Pulmonary artery endothelial cell (primary cell): ENCODE results near the gene EFEMP2. TPM values are rescaled to one million over a fixed set of nuclear protein-coding genes. Genes with fewer than 3 reads are reported as not detected.

ENCODE experiments used
- DNase-seq: peaks from one replicate; pipeline ENCODE4 v3.0.0-alpha.2; 2011; ENCODE audit warnings: low read depth, low spot score
- total RNA-seq: library from RNA; depleted of rRNA; stranded (reverse); fragments of >200 nt; gene quantifications from 2 replicates; pipeline ENCODE4 v1.2.3, GENCODE V29; 2014

The EFEMP2 gene
- total RNA-seq, 1 donor from 2014 or later, result 32.8 TPM

GRCh38 chr11:65866509-65867283 is 5.9 kb downstream of the EFEMP2 start:
- DNase-seq, result no peak

- DNase-seq, result no peak
These were observed 6.9 kb downstream of the EFEMP2 start for GRCh38 chr11:65865550-65866172.

- DNase-seq, result no peak
These were observed 7.7 kb downstream of the EFEMP2 start for GRCh38 chr11:65864706-65865471.

GRCh38 chr11:65863889-65864705 is 8.5 kb downstream of the EFEMP2 start:
- no peak for DNase-seq

GRCh38 chr11:65862941-65863888 is 9.4 kb downstream of the EFEMP2 start:
- no peak for DNase-seq

GRCh38 chr11:65862191-65862735 is 10.3 kb downstream of the EFEMP2 start:
- DNase-seq, result no peak

GRCh38 chr11:65861533-65862183 is 10.9 kb downstream of the EFEMP2 start:
- DNase-seq, result no peak

GRCh38 chr11:65861165-65861505 is 11.5 kb downstream of the EFEMP2 start:
- DNase-seq, result no peak

GRCh38 chr11:65860278-65861164 is 12.1 kb downstream of the EFEMP2 start, which contains the start of gene MUS81:
Gene MUS81, plus strand, starts transcription at chr11:65860433. Its CDS starts 321 bp downstream, at chr11:65860754.
- peak; percentile 94 for DNase-seq

GRCh38 chr11:65859812-65860277 is 12.8 kb downstream of the EFEMP2 start:
- DNase-seq, result no peak

GRCh38 chr11:65859095-65859811 is 13.3 kb downstream of the EFEMP2 start:
- DNase-seq, result peak; percentile 95

GRCh38 chr11:65858681-65859087 is 13.9 kb downstream of the EFEMP2 start:
- DNase-seq, result no peak

GRCh38 chr11:65857853-65858680 is 14.5 kb downstream of the EFEMP2 start, which contains the start of gene CFL1:
Gene CFL1, minus strand, starts transcription at chr11:65858180. Its CDS starts 81 bp downstream, at chr11:65858099.
- DNase-seq, result peak; percentile 89

- no peak for DNase-seq
These were observed 15.1 kb downstream of the EFEMP2 start for GRCh38 chr11:65857500-65857852.

GRCh38 chr11:65856689-65857499 is 15.7 kb downstream of the EFEMP2 start:
- no peak for DNase-seq

- DNase-seq, result no peak
These were observed 16.7 kb downstream of the EFEMP2 start for GRCh38 chr11:65855927-65856363.
